Measurements from ENCODE around the gene NSUN4. TPM values are rescaled to one million over a fixed set of nuclear protein-coding genes. Genes with fewer than 3 reads are reported as not detected.

The NSUN4 gene
- total RNA-seq, result 10 to 100 TPM; 23.2 to 24.9 TPM

DNA sequence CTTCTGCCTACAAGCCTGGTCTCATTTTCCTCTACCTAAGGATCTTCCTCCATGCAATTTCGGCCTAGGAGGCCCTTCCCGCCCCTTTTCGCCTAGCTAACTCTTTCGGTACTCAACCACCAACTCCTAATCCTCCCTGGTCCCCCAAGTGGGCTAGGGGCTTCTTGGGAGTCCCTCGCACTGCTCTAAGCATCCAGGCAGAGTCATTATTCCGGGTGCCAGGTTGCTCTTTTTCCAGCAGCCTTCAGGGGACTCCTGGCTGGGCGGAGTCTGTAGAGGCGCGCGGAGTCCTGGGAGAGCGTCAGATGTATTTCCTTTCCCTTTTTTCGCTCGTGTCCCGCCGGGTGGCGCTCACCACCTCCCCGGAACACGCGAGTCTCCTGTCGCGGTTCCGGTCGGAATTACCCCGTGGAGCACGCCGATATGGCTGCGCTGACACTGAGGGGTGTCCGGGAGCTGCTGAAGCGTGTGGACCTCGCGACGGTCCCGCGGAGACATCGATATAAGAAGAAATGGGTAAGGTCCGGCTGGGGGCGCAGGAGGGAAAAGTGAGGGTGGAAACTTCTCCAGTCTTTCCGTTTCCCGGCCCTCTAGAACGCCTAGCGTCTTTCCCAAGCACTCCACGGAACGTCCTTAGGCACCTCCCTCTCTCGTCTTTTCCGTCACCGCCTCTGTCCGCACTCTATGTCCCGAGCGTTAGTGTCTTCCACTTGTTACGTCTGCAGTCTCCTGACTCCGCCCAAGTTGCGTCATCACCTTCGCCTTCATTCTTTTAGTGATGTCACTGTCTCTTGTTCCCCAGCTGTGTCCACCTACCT, at the start of gene NSUN4:
TSS of gene NSUN4 (plus strand) at position 404 of the 818 bp plus-strand sequence. CDS start at position 424, 20 bp downstream.
- Mint-ChIP-seq H3K27me3 (no peaks in the 10 kb centered on the region), H3K4me1 (peaks cover 34% of the 10 kb centered on the region), H3K9me3 (no peaks in the 10 kb centered on the region), H3K4me3 (peak within 1 kb of the TSS; percentile 100), H3K27ac (peak within 1 kb of the TSS; percentile 99), H3K36me3 (peaks cover 15% of the 10 kb centered on the region)
- POLR2A ChIA-PET, result interaction anchor here (0.7 to 3.5 kb wide), 7 partner anchors 32 to 104 kb away, joined by 3 to 21 read pairs (median 4); partner anchors contain the start of genes LRRC41, RAD54L and UQCRH
- ATAC-seq (ENCODE audit: low read depth) (peak; percentile 89), DNase-seq (peak; percentile 86)

DNA sequence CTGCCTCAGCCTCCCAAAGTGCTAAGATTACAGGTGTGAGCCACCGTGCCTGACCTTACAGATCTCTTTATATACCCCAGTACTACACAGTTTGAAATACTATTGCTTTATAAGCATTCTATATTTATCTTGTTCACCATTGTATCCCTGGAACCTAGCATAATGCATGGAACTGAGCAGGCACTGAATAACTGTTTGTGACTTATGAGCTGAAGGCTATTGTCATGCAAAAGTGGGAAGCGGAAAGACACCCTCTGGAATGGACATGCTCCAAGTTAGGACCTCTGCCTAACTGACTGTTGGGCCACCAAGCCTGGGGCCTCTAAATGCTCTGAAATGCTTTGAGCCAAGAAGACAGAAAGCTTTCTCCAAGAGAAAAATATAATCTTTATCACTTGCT, 45.3 kb upstream of the NSUN4 start:
- POLR2A ChIA-PET, result interaction anchor here (1.6 kb wide), 1 partner anchor 13 kb away, joined by 4 read pairs; no protein-coding TSS in a partner anchor
- H3K27me3 Mint-ChIP-seq, result no peaks in the 10 kb centered on the region
- H3K4me1 Mint-ChIP-seq, result peaks cover 3% of the 10 kb centered on the region
- DNase-seq (no peak), ATAC-seq (ENCODE audit: low read depth) (no peak)
- peaks cover 24% of the 10 kb centered on the region for H3K36me3 Mint-ChIP-seq
- H3K27ac Mint-ChIP-seq, result no peak overlapping the region
- H3K4me3 Mint-ChIP-seq, result no peak overlapping the region
- no peaks in the 10 kb centered on the region for H3K9me3 Mint-ChIP-seq

- no peak for DNase-seq
- Mint-ChIP-seq H3K9me3 (no peaks in the 10 kb centered on the region), H3K4me3 (no peak overlapping the region), H3K27ac (no peak overlapping the region), H3K27me3 (no peaks in the 10 kb centered on the region), H3K36me3 (peaks cover 27% of the 10 kb centered on the region), H3K4me1 (peaks cover 16% of the 10 kb centered on the region)
- no peak for ATAC-seq (ENCODE audit: low read depth)
- POLR2A ChIA-PET, result interaction anchor here (1.3 to 1.6 kb wide), 2 partner anchors 8 to 50 kb away, joined by 3 to 4 read pairs; partner anchors contain the start of gene RAD54L
Measured at GRCh38 chr1:46298387-46298786, 42.2 kb upstream of the NSUN4 start.

DNA sequence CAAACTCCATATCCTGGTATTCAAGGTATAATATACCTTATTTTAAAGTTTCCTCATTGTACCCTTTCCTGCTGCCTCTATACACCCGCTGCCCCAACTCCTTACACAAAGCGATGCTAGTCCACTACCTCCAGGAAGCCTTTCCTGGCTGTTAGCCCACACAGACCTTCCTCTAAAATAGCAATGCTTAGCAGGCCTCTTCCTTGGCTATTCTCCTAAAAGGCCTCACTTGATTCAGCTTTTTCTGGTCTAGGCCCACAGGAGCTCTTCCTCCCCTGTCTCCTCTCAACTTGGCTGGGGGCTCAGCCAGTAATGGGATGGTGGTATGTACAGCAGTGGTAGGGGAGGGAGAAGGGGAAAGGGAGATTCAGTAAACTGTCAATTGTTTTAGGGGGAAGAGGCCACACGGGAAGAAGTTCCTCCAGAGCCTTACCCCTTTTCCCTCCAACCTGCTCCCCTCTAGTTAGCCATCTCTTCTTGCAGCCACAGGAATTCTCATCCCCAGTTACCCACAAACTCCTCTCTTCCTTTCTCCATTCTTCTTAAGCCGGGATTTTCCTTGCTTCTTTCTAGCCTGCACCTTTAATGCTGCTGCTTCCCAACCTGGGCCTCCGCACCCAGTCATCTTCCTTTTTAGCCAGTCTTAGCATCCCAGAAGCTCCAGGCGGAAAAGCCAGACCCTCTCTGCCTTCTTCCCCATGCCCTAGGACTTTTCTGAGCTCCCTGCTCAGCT, 39.8 kb upstream of the NSUN4 start:
- Mint-ChIP-seq H3K27ac (peak overlapping the region; percentile 99), H3K36me3 (peaks cover 27% of the 10 kb centered on the region), H3K9me3 (no peaks in the 10 kb centered on the region), H3K4me1 (peaks cover 23% of the 10 kb centered on the region), H3K4me3 (peak overlapping the region; percentile 93), H3K27me3 (no peaks in the 10 kb centered on the region)
- DNase-seq, result no peak
- no peak for ATAC-seq (ENCODE audit: low read depth)
- POLR2A ChIA-PET, result interaction anchor here (0.6 to 1.7 kb wide), 5 partner anchors 10 to 54 kb away, joined by 3 to 5 read pairs (median 4); partner anchors contain the start of gene NSUN4

DNA sequence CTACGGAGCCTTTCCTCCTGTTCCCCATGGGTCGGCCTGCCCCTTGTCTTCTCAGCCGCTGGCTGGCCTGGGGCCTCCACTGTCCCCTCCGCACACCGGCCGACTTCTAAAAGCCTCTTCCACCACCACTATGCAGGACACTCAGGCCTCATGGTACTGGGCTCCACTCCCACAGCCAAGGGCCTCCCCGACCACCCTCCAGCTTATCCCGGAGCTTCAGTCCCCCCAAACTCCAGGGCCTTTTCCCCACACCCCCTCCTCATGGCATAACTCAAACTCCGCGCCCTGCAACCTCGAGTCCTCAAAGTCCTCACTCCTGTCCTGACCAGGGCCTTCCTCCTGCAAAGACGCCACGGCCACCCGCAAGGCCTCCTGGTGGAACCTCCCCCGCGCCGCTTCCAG, 39.2 kb upstream of the NSUN4 start:
- Mint-ChIP-seq H3K4me3 (peak overlapping the region; percentile 93), H3K27ac (peak overlapping the region; percentile 99), H3K9me3 (no peaks in the 10 kb centered on the region), H3K27me3 (no peaks in the 10 kb centered on the region), H3K4me1 (peaks cover 27% of the 10 kb centered on the region), H3K36me3 (peaks cover 26% of the 10 kb centered on the region)
- ATAC-seq (ENCODE audit: low read depth) (no peak), DNase-seq (no peak)
- POLR2A ChIA-PET, result interaction anchor here (0.6 to 1.7 kb wide), 5 partner anchors 10 to 54 kb away, joined by 3 to 5 read pairs (median 4); partner anchors contain the start of gene NSUN4

DNA sequence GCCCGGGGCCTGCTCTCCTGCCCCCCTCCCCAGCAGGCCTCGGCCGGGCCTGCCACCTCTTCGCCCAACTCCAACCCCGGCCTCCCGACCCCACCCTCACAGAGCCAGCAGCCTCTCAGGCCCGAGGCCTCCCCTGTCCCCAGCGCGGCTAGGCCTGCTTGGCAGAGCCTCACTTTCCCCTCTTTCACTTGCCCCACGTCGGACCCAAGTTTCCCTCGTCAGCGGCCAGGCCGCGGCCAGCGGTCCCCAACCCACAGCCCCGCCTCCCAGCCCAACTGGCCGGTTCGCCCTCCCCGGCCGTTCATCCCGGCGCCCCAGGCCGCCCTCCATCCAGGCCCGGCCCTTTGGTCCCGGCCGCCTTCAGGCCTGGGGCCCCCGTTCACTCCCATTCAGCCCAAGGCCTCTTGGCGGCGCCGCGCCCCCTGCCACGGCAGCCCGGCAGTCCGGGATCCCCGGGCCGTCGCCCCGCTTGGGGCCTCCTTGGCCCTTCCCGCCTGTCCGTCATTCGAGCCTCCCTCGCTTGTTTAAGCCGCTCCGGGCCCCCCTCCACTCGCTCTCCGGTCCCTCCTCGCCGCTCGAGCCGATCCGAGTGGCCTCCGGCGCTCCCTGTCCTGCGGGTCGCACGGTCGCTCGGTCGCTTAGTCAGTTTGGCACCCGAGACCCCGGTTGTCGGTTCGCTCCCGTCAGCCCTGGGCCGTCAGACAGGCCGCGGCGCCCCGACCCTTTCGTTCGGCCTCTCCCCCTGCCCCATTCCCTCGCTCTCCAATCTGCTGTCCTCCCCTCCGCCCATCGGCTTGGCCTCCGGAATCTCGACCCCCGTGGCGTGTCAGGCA, 38.6 kb upstream of the NSUN4 start:
- Mint-ChIP-seq H3K4me1 (peaks cover 28% of the 10 kb centered on the region), H3K27ac (peak overlapping the region; percentile 99), H3K4me3 (peak overlapping the region; percentile 93), H3K27me3 (no peaks in the 10 kb centered on the region), H3K36me3 (peaks cover 20% of the 10 kb centered on the region), H3K9me3 (no peaks in the 10 kb centered on the region)
- POLR2A ChIA-PET, result interaction anchor here (0.6 to 2.5 kb wide), 8 partner anchors 11 to 55 kb away, joined by 3 to 21 read pairs (median 10); partner anchors contain the start of genes NSUN4 and RAD54L
- ATAC-seq (ENCODE audit: low read depth) (peak; percentile 37), DNase-seq (peak; percentile 78)

DNA sequence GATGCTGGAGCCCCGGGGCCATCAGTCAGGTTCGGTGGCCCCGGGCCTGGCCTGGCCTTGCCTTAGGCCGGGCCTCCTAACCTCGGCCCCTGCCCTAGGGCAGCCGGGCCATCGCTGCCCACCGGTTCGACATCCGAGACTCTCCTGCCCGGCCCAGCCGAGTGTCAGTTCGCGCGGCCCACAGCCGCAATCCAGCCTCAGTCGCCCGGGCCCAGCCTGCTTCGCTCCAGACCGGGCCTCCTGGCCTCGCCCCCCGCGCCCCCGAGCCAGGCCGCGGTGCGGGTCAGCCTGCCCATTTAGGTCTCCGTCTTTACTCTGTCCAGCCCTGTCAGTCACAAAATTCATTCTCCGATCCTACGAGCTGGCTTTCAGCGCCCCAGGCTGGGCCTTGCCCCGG, 38.0 kb upstream of the NSUN4 start:
- ATAC-seq (ENCODE audit: low read depth), result peak; percentile 16

GRCh38 chr1:46303038-46303871, 37.4 kb upstream of the NSUN4 start, which contains the start of the genes LRRC41 and UQCRH:
LRRC41 (minus strand) TSS chr1:46303616; CDS start chr1:46303322, 294 bp downstream.
UQCRH (plus strand) TSS chr1:46303698; CDS start chr1:46303767, 69 bp downstream.
- Mint-ChIP-seq H3K4me3 (peak within 1 kb of the TSS; percentile 93), H3K9me3 (no peaks in the 10 kb centered on the region), H3K4me1 (peaks cover 37% of the 10 kb centered on the region), H3K27me3 (no peaks in the 10 kb centered on the region), H3K27ac (peak within 1 kb of the TSS; percentile 99), H3K36me3 (peaks cover 11% of the 10 kb centered on the region)
- ATAC-seq (ENCODE audit: low read depth), result peak; percentile 80
- peak; percentile 94 for DNase-seq
- POLR2A ChIA-PET, result interaction anchor here (0.7 to 2.5 kb wide), 16 partner anchors 9 to 767 kb away, joined by 3 to 21 read pairs (median 4); partner anchors contain the start of genes NSUN4 and RAD54L

More for the DNA sequence above, 38.0 kb upstream of the NSUN4 start:
- H3K9me3 Mint-ChIP-seq, result no peaks in the 10 kb centered on the region
- no peaks in the 10 kb centered on the region for H3K27me3 Mint-ChIP-seq
- H3K36me3 Mint-ChIP-seq, result peaks cover 15% of the 10 kb centered on the region
- peak; percentile 72 for DNase-seq
- peak overlapping the region; percentile 93 for H3K4me3 Mint-ChIP-seq
- POLR2A ChIA-PET, result interaction anchor here (0.7 to 2.5 kb wide), 12 partner anchors 8 to 766 kb away, joined by 3 to 21 read pairs (median 4); partner anchors contain the start of genes NSUN4 and RAD54L
- H3K27ac Mint-ChIP-seq, result peak overlapping the region; percentile 99
- peaks cover 32% of the 10 kb centered on the region for H3K4me1 Mint-ChIP-seq

DNA sequence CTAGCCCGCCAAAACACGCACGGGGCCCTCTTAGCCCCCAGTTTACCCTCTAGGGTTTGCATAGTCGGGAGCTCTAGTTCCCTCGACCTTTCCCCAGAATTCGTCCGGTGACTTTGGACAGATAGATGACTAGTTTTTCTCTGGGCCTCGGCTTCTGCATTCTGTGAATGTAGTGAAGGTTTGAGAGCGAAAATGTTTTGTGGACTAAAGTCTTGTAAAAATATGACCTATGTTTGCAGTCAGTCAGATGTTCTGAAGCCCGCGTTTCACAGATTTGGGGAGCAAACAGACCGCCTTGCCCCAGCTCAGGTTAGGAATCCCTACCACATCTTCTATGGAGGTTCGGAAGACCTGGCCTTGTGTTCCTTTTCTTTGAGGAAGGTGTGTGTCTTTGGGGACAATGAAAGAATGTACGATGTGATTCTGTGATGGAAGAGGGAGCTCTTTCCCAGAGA, 36.7 kb upstream of the NSUN4 start:
- Mint-ChIP-seq H3K27ac (peak overlapping the region; percentile 99), H3K27me3 (no peaks in the 10 kb centered on the region), H3K4me3 (peak overlapping the region; percentile 93), H3K4me1 (peaks cover 40% of the 10 kb centered on the region), H3K36me3 (peaks cover 9% of the 10 kb centered on the region), H3K9me3 (no peaks in the 10 kb centered on the region)
- POLR2A ChIA-PET, result interaction anchor here (0.8 to 2.5 kb wide), 12 partner anchors 10 to 137 kb away, joined by 3 to 21 read pairs (median 6); partner anchors contain the start of genes NSUN4 and RAD54L
- DNase-seq (no peak), ATAC-seq (ENCODE audit: low read depth) (no peak)

DNA sequence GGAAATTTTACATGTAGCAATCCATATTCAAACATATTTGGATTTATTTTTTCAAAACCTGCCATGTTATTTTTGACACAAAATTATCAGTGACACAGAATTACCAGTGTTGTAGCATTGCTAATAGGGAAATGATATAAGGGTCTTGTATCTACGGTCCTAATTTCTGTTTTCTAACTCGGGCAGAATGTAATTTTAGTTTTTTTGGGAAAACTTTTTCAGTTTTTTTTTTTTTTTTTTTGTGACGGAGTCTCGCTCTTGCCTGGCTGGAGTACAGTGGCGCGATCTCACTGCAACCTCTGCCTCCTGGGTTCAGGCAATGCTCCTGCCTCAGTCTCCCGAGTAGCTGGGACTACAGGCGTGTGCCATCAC, 34.5 kb upstream of the NSUN4 start:
- peaks cover 33% of the 10 kb centered on the region for H3K4me1 Mint-ChIP-seq
- ATAC-seq (ENCODE audit: low read depth), result no peak
- peak overlapping the region; percentile 24 for H3K27ac Mint-ChIP-seq
- peak overlapping the region; percentile 56 for H3K4me3 Mint-ChIP-seq
- POLR2A ChIA-PET, result interaction anchor here (0.7 to 1.7 kb wide), 2 partner anchors 33 to 38 kb away, joined by 3 read pairs; no protein-coding TSS in a partner anchor
- H3K36me3 Mint-ChIP-seq, result peaks cover 20% of the 10 kb centered on the region
- H3K27me3 Mint-ChIP-seq, result no peaks in the 10 kb centered on the region
- H3K9me3 Mint-ChIP-seq, result no peaks in the 10 kb centered on the region
- DNase-seq, result no peak

GRCh38 chr1:46309401-46310159, 31.0 kb upstream of the NSUN4 start:
- peaks cover 26% of the 10 kb centered on the region for H3K4me1 Mint-ChIP-seq
- DNase-seq, result no peak
- POLR2A ChIA-PET, result interaction anchor here (0.7 kb wide), 1 partner anchor 30 kb away, joined by 4 read pairs; no protein-coding TSS in a partner anchor
- H3K36me3 Mint-ChIP-seq, result peaks cover 23% of the 10 kb centered on the region
- ATAC-seq (ENCODE audit: low read depth), result no peak
- no peaks in the 10 kb centered on the region for H3K9me3 Mint-ChIP-seq
- H3K4me3 Mint-ChIP-seq, result no peak overlapping the region
- no peaks in the 10 kb centered on the region for H3K27me3 Mint-ChIP-seq
- H3K27ac Mint-ChIP-seq, result no peak overlapping the region
